GM20431 (cell line): ENCODE data around the gene GCA.

Experiments used
- in situ Hi-C: fragments of 300-500 bp; cut with MseI, MboI; formaldehyde crosslinking; loops from one replicate; pipeline ENCODE4 v1.15.0; 2020; ENCODE audit warnings: low sequenced_read_pairs; ENCODE audit not compliant: unreplicated experiment

The GCA gene

GRCh38 chr2:162400336-162400735, 56.4 kb downstream of the GCA start:
- in situ Hi-C loops = no loop called here

- in situ Hi-C loops = no loop called here
These were observed 57.9 kb downstream of the GCA start for GRCh38 chr2:162401871-162402270.

GRCh38 chr2:162403884-162404283, 60.0 kb downstream of the GCA start:
- in situ Hi-C loops = no loop called here
